K562 (cell line): Measurements from ENCODE around the gene SYNPO. TPM values are rescaled to one million over a fixed set of nuclear protein-coding genes. Genes with fewer than 3 reads are reported as not detected.

Experiments
- ATAC-seq: fragments of 200-7000 bp; cut with Tn5 transposase; 3 replicates; pipeline ENCODE4 v1.9.1; 2020; ENCODE audit warnings: moderate library complexity
- BruUV-seq: library from RNA; stranded (reverse); fragments of 400-500 nt; replicated peaks from 2 replicates; lab custom pipeline; 2021; lab: Mats Ljungman, UMichigan
- CTCF ChIA-PET: fragments of 300-600 bp; formaldehyde crosslinking; extraction: SDS; loops from one replicate; lab custom pipeline; 2021; ENCODE audit warnings: low intra/inter-chr PET ratio; lab: Yijun Ruan, JAX
- POLR2A ChIA-PET: fragments of 300-600, 350-650 bp; sonication (Branson Sonifier 250); formaldehyde crosslinking; extraction: SDS; loops from one replicate; lab custom pipeline; 2021; ENCODE audit warnings: antibody characterized with exemption, inconsistent platforms; lab: Yijun Ruan, JAX
- DNase-seq, 4 experiments: peaks; one replicate each; pipeline versions ENCODE4 v3.0.0 to v3.0.0-alpha.2; 2011 to 2018; ENCODE audit warnings: low spot score in 3 of 4, mixed read lengths in 3 of 4; ENCODE audit errors: extremely low read depth in 1 of 4
- FAIRE-seq: peaks from 2 replicates; lab custom pipeline; 2011; peaks lifted over from hg19 to GRCh38; lab: Jason Lieb, UNC
- H2AFZ ChIP-seq: 2 replicates; pipeline ENCODE4 v1.6.0; 2011; ENCODE audit warnings: low read depth, low read length, control low read depth, inconsistent platforms
- H3K27ac ChIP-seq: fragments of 200-600 bp; 3 replicates; pipeline ENCODE4 v1.8.0; 2011; ENCODE audit warnings: low read depth, mild to moderate bottlenecking, control low read depth, inconsistent platforms, low read length, moderate library complexity, mixed read lengths; ENCODE audit errors: extremely low read depth
- H3K27me3 ChIP-seq, 2 experiments: fragments of 300-600 bp in 1 of 2; 2 replicates in 1 of 2; 3 replicates in 1 of 2; pipeline versions ENCODE4 v1.6.0 to v1.8.0; 2011; ENCODE audit warnings: inconsistent platforms in 2 of 2, low read length in 2 of 2, mild to moderate bottlenecking in 1 of 2, mixed read lengths in 1 of 2, moderate library complexity in 1 of 2; ENCODE audit not compliant: control insufficient read depth in 2 of 2, insufficient read depth in 2 of 2
- H3K36me3 ChIP-seq: fragments of 300-600 bp; 3 replicates; pipeline ENCODE4 v1.8.0; 2011; ENCODE audit warnings: mild to moderate bottlenecking, low read length, inconsistent platforms; ENCODE audit not compliant: control insufficient read depth, insufficient read depth
- H3K4me1 ChIP-seq, 2 experiments: fragments of 200-600 bp in 1 of 2; replicated peaks in 1 of 2; 2 replicates in 1 of 2; 3 replicates in 1 of 2; pipeline versions ENCODE4 v1.5.1 to v1.8.0; 2011; ENCODE audit warnings: inconsistent platforms in 2 of 2, low read length in 2 of 2, mild to moderate bottlenecking in 1 of 2, mixed read lengths in 1 of 2, moderate library complexity in 1 of 2; ENCODE audit not compliant: control insufficient read depth in 2 of 2, insufficient read depth in 2 of 2
- H3K4me2 ChIP-seq: 2 replicates; pipeline ENCODE4 v1.6.1; 2011; ENCODE audit warnings: low read length, control low read depth, inconsistent platforms, mixed read lengths; ENCODE audit not compliant: insufficient read depth
- H3K4me3 ChIP-seq: fragments of 200-600 bp; sonication (generic), shearing (Covaris generic); 2 replicates; pipeline ENCODE4 v1.5.1; 2016; ENCODE audit warnings: control low read depth, inconsistent platforms
- H3K79me2 ChIP-seq: fragments of 200-600 bp; 3 replicates; pipeline ENCODE4 v1.8.0; 2011; ENCODE audit warnings: low read length, inconsistent platforms; ENCODE audit not compliant: control insufficient read depth, insufficient read depth
- H3K9ac ChIP-seq, 2 experiments: 2 replicates each; pipeline versions ENCODE4 v1.6.0 to v1.6.1; 2011; ENCODE audit warnings: low read depth in 2 of 2, low read length in 2 of 2, control low read depth in 1 of 2, inconsistent platforms in 1 of 2, mild to moderate bottlenecking in 1 of 2, mixed read lengths in 1 of 2; ENCODE audit not compliant: insufficient read depth in 1 of 2
- H3K9me1 ChIP-seq: one replicate; pipeline ENCODE4 v1.6.0; 2011; ENCODE audit warnings: inconsistent platforms, mild to moderate bottlenecking, low read length, moderate library complexity; ENCODE audit not compliant: control insufficient read depth, insufficient read depth
- H3K9me3 ChIP-seq: replicated peaks from 2 replicates; pipeline ENCODE4 v1.5.1; 2011; ENCODE audit warnings: low read depth, low read length, inconsistent platforms; ENCODE audit not compliant: control insufficient read depth, insufficient read depth
- H4K20me1 ChIP-seq: replicated peaks from 2 replicates; pipeline ENCODE4 v1.6.1; 2011; ENCODE audit warnings: low read length, inconsistent platforms, mixed read lengths; ENCODE audit not compliant: control insufficient read depth, insufficient read depth
- HES1 ChIP-seq: fragments of 450-650 bp; IDR thresholded peaks from 2 replicates; pipeline ENCODE4 v1.6.1; 2016; ENCODE audit warnings: low read depth, mild to moderate bottlenecking, moderate library complexity
- JUND ChIP-seq, 2 experiments: IDR thresholded peaks; 2 replicates in 1 of 2; 3 replicates in 1 of 2; pipeline ENCODE4 v1.6.1; 2011; ENCODE audit warnings: borderline replicate concordance in 2 of 2, low read depth in 2 of 2, low read length in 2 of 2, improper control_type of control experiment in 1 of 2, missing biosample characterization in 1 of 2, missing genetic modification characterization in 1 of 2, missing genetic modification reagents in 1 of 2
- MCM5 ChIP-seq: fragments of 450-650 bp; IDR thresholded peaks from 2 replicates; pipeline ENCODE4 v1.6.1; 2016; ENCODE audit warnings: low read depth
- NFIC ChIP-seq: fragments of 450-650 bp; IDR thresholded peaks from 2 replicates; pipeline ENCODE4 v1.6.1; 2017; ENCODE audit warnings: mild to moderate bottlenecking, inconsistent platforms
- NR1H2 ChIP-seq: sonication (generic); formaldehyde crosslinking; IDR thresholded peaks from 2 replicates; pipeline ENCODE4 v1.4.0; 2020; ENCODE audit warnings: mild to moderate bottlenecking, missing genetic modification reagents
- TBP ChIP-seq: optimal IDR thresholded peaks from 2 replicates; pipeline ENCODE3; 2011; ENCODE audit warnings: low read depth, low read length, improper control_type of control experiment
- U2AF2 ChIP-seq: fragments of 200-400 bp; formaldehyde crosslinking; optimal IDR thresholded peaks from 2 replicates; pipeline ENCODE3; 2017; ENCODE audit warnings: low read depth, mild to moderate bottlenecking, low read length
- ZBTB1 ChIP-seq: sonication (generic); formaldehyde crosslinking; IDR thresholded peaks from 2 replicates; pipeline ENCODE4 v1.8.1; 2023; ENCODE audit warnings: missing genetic modification reagents, low read depth, mild to moderate bottlenecking, borderline replicate concordance
- ZFP30 ChIP-seq: fragments of 250-450 bp; sonication (Bioruptor Pico); IDR thresholded peaks from 2 replicates; pipeline ENCODE4 v1.8.0; 2022; ENCODE audit warnings: moderate library complexity, mild to moderate bottlenecking, inconsistent platforms, borderline replicate concordance
- ZNF740 ChIP-seq, 3 experiments: fragments of 200-800 bp in 1 of 3; sonication (Bioruptor generic) in 1 of 3; sonication (generic) in 1 of 3; formaldehyde crosslinking in 1 of 3; IDR thresholded peaks; 2 replicates each; pipeline versions ENCODE4 v1.6.1 to v1.8.0; 2016 to 2022; ENCODE audit warnings: mild to moderate bottlenecking in 2 of 3, missing compliant biosample characterization in 2 of 3, missing genetic modification characterization in 2 of 3, missing genetic modification reagents in 1 of 3
- WGBS: fragments of 100-300 bp; shearing (Covaris generic); methylation state at CpG from one replicate; pipeline ENCODE4 v1.1.6; 2016; ENCODE audit warnings: low coverage, mixed read lengths; ENCODE audit not compliant: insufficient coverage; ENCODE audit errors: missing lambda C conversion rate; 5-methylcytosine and 5-hydroxymethylcytosine counted together
- in situ Hi-C: fragments of 300-500 bp; cut with MboI; formaldehyde crosslinking; loops from 4 replicates; pipeline ENCODE4 v1.15.0; 2018; ENCODE audit warnings: inconsistent platforms, mixed read lengths
- intact Hi-C: fragments of 100-400 bp; cut with micrococcal nuclease; formaldehyde crosslinking; loops from 2 replicates; pipeline ENCODE4 v1.14.2; 2022
- polyA plus RNA-seq, 8 experiments: library from polyadenylated mRNA; depleted of rRNA in 4 of 8; stranded (reverse) in 5 of 8; unstranded in 3 of 8; fragments of >200 nt; fragmentation: Nextera tagmentation in 2 of 8; fragmentation: Illumina TruSeq in 1 of 8; extraction: Ambion mirVana in 2 of 8; extraction: Trizol in 1 of 8; gene quantifications; 2 replicates each; pipeline versions ENCODE4 v1.2.1 to v1.2.3, GENCODE V29; 2011 to 2014; ENCODE audit warnings: inconsistent platforms in 1 of 8, missing spikeins in 1 of 8
- total RNA-seq, 7 experiments: library from RNA; depleted of rRNA in 6 of 7; stranded (reverse); fragments of >200 nt in 6 of 7; fragmentation: Illumina TruSeq in 2 of 7; extraction: Trizol in 2 of 7; gene quantifications; 2 replicates each; pipeline versions ENCODE4 v1.2.1 to v1.2.3, GENCODE V29; 2011 to 2021; ENCODE audit warnings: low replicate concordance in 1 of 7

Gene SYNPO
- total and polyA plus RNA-seq, 9 of the 15 experiments (the other 6 are each of a cell fraction or from before 2014, with no cell fraction given): 0.01 to 0.31 (median 0.03) TPM; not detected in 4

DNA sequence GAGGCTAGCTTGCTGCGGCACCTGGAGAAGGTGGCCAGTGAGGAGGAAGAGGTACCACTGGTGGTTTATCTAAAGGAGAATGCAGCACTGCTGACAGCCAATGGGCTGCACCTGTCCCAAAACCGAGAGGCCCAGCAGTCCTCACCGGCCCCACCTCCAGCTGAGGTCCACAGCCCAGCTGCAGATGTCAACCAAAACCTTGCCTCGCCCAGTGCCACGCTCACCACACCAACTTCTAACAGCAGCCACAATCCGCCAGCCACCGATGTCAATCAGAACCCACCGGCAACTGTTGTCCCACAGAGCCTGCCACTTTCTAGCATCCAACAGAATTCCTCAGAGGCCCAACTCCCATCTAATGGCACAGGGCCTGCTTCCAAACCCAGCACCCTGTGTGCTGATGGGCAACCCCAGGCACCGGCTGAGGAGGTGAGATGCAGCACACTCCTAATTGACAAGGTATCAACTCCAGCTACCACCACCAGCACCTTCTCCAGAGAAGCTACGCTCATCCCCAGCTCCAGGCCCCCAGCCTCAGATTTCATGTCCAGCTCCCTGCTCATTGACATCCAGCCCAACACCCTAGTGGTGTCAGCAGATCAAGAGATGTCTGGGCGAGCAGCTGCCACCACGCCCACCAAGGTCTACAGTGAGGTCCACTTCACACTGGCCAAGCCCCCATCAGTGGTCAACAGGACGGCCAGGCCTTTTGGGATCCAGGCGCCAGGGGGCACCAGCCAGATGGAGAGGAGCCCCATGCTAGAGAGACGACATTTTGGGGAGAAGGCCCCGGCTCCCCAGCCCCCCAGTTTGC lies 8.0 kb downstream of the SYNPO start (continued):
- TF ChIP-seq HES1 (no peak), NR1H2 (CRISPR knock-in tag) (no peak), MCM5 (no peak), JUND (IDR thresholded peaks at IDR 0.05; ENCODE audit: borderline replicate concordance, low read depth, low read length) (no peak), JUND (tag; IDR thresholded peaks at IDR 0.05; ENCODE audit: borderline replicate concordance, low read depth, low read length) (no peak), ZFP30 (CRISPR knock-in tag) (no peak)
- TF ChIP-seq, all 486 proteins: peak for 2

DNA sequence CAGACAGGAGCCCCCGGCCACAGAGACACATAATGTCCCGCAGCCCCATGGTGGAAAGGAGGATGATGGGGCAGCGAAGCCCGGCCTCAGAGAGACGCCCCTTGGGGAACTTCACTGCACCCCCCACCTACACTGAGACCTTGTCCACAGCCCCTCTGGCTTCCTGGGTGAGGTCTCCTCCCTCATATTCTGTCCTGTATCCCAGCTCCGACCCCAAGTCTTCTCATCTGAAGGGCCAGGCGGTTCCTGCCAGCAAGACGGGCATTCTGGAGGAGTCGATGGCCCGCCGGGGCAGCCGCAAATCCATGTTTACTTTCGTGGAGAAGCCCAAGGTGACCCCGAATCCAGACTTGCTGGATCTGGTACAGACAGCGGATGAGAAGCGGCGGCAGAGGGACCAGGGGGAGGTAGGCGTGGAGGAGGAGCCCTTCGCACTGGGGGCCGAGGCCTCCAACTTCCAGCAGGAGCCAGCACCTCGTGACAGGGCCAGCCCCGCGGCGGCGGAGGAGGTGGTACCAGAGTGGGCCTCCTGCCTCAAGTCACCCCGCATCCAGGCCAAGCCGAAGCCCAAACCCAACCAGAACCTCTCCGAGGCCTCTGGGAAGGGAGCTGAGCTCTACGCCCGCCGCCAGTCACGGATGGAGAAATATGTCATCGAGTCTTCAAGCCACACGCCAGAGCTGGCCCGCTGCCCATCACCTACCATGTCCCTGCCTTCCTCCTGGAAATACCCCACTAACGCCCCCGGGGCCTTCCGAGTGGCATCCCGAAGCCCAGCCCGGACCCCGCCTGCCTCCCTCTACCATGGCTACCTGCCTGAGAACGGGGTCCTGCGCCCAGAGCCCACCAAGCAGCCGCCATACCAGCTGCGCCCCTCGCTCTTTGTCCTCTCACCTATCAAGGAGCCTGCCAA lies 8.9 kb downstream of the SYNPO start:
- H3K4me3 ChIP-seq: no peak overlapping the region
- no peaks in the 10 kb centered on the region for H3K36me3 ChIP-seq
- BruUV-seq: no TSS peak
- ATAC-seq (no peak), FAIRE-seq (no peak), DNase-seq (no peak)
- H3K9ac ChIP-seq: peak overlapping the region in 1 of 2 experiments; percentile 33; a peak in 1 of 4 replicates
- no peaks in the 10 kb centered on the region for H3K9me3 ChIP-seq
- H3K27ac ChIP-seq: no peak overlapping the region
- no peaks in the 10 kb centered on the region for H3K79me2 ChIP-seq
- peaks cover 6% of the 10 kb centered on the region; the same call in 1 of the 2 replicates for H4K20me1 ChIP-seq
- intact Hi-C loops (no loop called here), in situ Hi-C loops (loop anchor here (5.0 to 10.0 kb wide), 2 partner anchors 87 to 195 kb away; no protein-coding TSS in a partner anchor)
- H2AFZ ChIP-seq: no peak overlapping the region
- H3K9me1 ChIP-seq: no peaks in the 10 kb centered on the region
- ChIA-PET POLR2A (interaction anchor here (0.6 to 1.0 kb wide), 2 partner anchors 9 to 114 kb away, joined by 3 read pairs; partner anchors contain the start of gene SYNPO), CTCF (no interaction called here)
- H3K4me1 ChIP-seq: peaks cover 0 to 23% of the 10 kb centered on the region in 2 experiments; a peak in 2 of 5 replicates
- 22% methylated on average over 44 of the region's 46 CpGs for WGBS
- H3K27me3 ChIP-seq: peaks cover 28 to 70% of the 10 kb centered on the region in 2 experiments
- H3K4me2 ChIP-seq: no peak overlapping the region
- peak; percentile 68; the same call in 1 of the 2 replicates for TF ChIP-seq ZNF740 (CRISPR knock-in tag; IDR thresholded peaks at IDR 0.05)
- TF ChIP-seq ZNF740 (tag; IDR thresholded peaks at IDR 0.05): no peak
- peak; percentile 51 for TF ChIP-seq NFIC
- no peak for TF ChIP-seq TBP
- TF ChIP-seq ZBTB1 (CRISPR knock-in tag): no peak
- TF ChIP-seq U2AF2: no peak
